Fibroblast of lung (primary cell): ENCODE data around the gene WDR90.

ENCODE experiments used
- EZH2 ChIP-seq: IDR thresholded peaks from 2 replicates; pipeline ENCODE4 v1.5.1; 2012; ENCODE audit warnings: low read length, control low read depth, mild to moderate bottlenecking; ENCODE audit errors: missing control alignments
- TF ChIP-seq, protein P1 (sequence below), 2 donors: IDR thresholded peaks in 1 of 2; conservative IDR thresholded peaks in 1 of 2; 1 replicate in 1 of 2; 2 replicates in 1 of 2; pipeline ENCODE4 v1.5.1; 2011 to 2012; ENCODE audit warnings: low read length in 2 of 2, control low read depth in 1 of 2, inconsistent platforms in 1 of 2, low read depth in 1 of 2, mild to moderate bottlenecking in 1 of 2

DNA sequence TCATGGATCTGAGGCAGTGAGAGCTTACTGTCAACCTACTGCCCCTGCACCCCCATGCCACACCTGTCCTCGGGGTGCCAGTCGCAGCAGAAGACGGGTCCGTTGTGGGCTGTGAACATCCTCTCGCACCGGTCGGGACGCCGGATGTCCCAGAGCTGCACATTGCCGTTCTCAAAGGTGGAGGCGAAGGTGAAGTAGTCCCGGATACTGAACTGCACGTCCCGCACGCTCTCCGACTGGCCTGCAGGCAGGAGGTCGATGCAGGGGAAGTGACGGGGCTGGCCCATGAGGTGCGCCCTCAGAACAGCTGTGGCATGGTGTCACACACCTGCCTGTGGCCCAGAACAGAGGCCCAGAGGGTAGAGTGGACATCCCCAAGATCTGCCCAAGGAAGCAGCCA is 38.3 kb downstream of the WDR90 start:
- TF ChIP-seq, protein P1, sequence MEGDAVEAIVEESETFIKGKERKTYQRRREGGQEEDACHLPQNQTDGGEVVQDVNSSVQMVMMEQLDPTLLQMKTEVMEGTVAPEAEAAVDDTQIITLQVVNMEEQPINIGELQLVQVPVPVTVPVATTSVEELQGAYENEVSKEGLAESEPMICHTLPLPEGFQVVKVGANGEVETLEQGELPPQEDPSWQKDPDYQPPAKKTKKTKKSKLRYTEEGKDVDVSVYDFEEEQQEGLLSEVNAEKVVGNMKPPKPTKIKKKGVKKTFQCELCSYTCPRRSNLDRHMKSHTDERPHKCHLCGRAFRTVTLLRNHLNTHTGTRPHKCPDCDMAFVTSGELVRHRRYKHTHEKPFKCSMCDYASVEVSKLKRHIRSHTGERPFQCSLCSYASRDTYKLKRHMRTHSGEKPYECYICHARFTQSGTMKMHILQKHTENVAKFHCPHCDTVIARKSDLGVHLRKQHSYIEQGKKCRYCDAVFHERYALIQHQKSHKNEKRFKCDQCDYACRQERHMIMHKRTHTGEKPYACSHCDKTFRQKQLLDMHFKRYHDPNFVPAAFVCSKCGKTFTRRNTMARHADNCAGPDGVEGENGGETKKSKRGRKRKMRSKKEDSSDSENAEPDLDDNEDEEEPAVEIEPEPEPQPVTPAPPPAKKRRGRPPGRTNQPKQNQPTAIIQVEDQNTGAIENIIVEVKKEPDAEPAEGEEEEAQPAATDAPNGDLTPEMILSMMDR (conservative IDR thresholded peaks at IDR 0.05 in 1 of 2, IDR thresholded peaks at IDR 0.05 in 1 of 2; ENCODE audit: low read depth in 1 of 2, low read length in 2 of 2): no peak
- TF ChIP-seq EZH2: no peak
